Endothelial cell of umbilical vein (primary cell): Measurements from ENCODE around the gene CHRM2. TPM values are rescaled to one million over a fixed set of nuclear protein-coding genes. Genes with fewer than 3 reads are reported as not detected.

Experiments used
- BruUV-seq: library from RNA; stranded (reverse); fragments of 400-500 nt; replicated peaks from 2 replicates; lab custom pipeline; 2021; lab: Mats Ljungman, UMichigan
- CTCF ChIA-PET: fragments of 300-600, 350-600 bp; sonication (Branson Sonifier 250); formaldehyde crosslinking; loops from one replicate; lab custom pipeline; 2021; ENCODE audit warnings: antibody characterized with exemption, inconsistent platforms; lab: Charles Lee
- POLR2A ChIA-PET: fragments of 300-600, 350-600 bp; sonication (Branson Sonifier 250); formaldehyde crosslinking; loops from one replicate; lab custom pipeline; 2021; ENCODE audit warnings: antibody characterized with exemption, inconsistent platforms; lab: Charles Lee
- DNase-seq: peaks from one replicate; pipeline ENCODE4 v3.0.0-alpha.2; 2011; ENCODE audit warnings: low read depth, low spot score
- FAIRE-seq: peaks from 2 replicates; lab custom pipeline; 2011; peaks lifted over from hg19 to GRCh38; lab: Jason Lieb, UNC
- H2AFZ ChIP-seq: 2 replicates; pipeline ENCODE4 v1.6.0; 2012; ENCODE audit warnings: low read depth, low read length, control low read depth, inconsistent platforms
- H3K27ac ChIP-seq: 2 replicates; pipeline ENCODE4 v1.5.1; 2011; ENCODE audit warnings: low read depth, mild to moderate bottlenecking, control low read depth, low read length, moderate library complexity; ENCODE audit not compliant: insufficient read depth
- H3K27me3 ChIP-seq, 2 experiments: 2 replicates each; pipeline versions ENCODE4 v1.6.0 to v1.6.1; 2011; ENCODE audit warnings: low read length in 2 of 2, mixed read lengths in 1 of 2; ENCODE audit not compliant: control insufficient read depth in 2 of 2, insufficient read depth in 2 of 2
- H3K36me3 ChIP-seq, 2 experiments: 2 replicates in 1 of 2; 3 replicates in 1 of 2; pipeline ENCODE4 v1.5.1; 2011; ENCODE audit warnings: low read length in 2 of 2, mild to moderate bottlenecking in 1 of 2, moderate library complexity in 1 of 2; ENCODE audit not compliant: control insufficient read depth in 2 of 2, insufficient read depth in 2 of 2; ENCODE audit errors: extremely low read depth in 1 of 2
- H3K4me1 ChIP-seq: 3 replicates; pipeline ENCODE4 v1.5.1; 2011; ENCODE audit warnings: mild to moderate bottlenecking, low read length; ENCODE audit not compliant: control insufficient read depth, insufficient read depth; ENCODE audit errors: extremely low read depth
- H3K4me2 ChIP-seq: 2 replicates; pipeline ENCODE4 v1.6.1; 2011; ENCODE audit warnings: low read length, control low read depth, mixed read lengths; ENCODE audit not compliant: insufficient read depth
- H3K4me3 ChIP-seq, 3 experiments: fragments of 200-600 bp in 1 of 3; sonication (generic), shearing (Covaris generic) in 1 of 3; replicated peaks in 1 of 3; 2 replicates each; pipeline ENCODE4 v1.5.1; 2011 to 2016; ENCODE audit warnings: control low read depth in 3 of 3, low read length in 3 of 3, mild to moderate bottlenecking in 2 of 3, inconsistent platforms in 1 of 3, low read depth in 1 of 3, moderate library complexity in 1 of 3; ENCODE audit not compliant: insufficient read depth in 1 of 3
- H3K79me2 ChIP-seq: 2 replicates; pipeline ENCODE4 v1.6.0; 2012; ENCODE audit warnings: low read length, inconsistent platforms; ENCODE audit not compliant: control insufficient read depth, insufficient read depth
- H3K9ac ChIP-seq: replicated peaks from 2 replicates; pipeline ENCODE3; 2011; ENCODE audit warnings: low read length, control low read depth; ENCODE audit not compliant: insufficient read depth; ENCODE audit errors: extremely low read depth
- H3K9me1 ChIP-seq: replicated peaks from 3 replicates; pipeline ENCODE4 v1.6.0; 2011; ENCODE audit warnings: mild to moderate bottlenecking, low read length; ENCODE audit not compliant: control insufficient read depth, insufficient read depth; ENCODE audit errors: extremely low read depth
- H3K9me3 ChIP-seq: replicated peaks from 2 replicates; pipeline ENCODE4 v1.5.1; 2012; ENCODE audit warnings: low read length, inconsistent platforms; ENCODE audit not compliant: control insufficient read depth, insufficient read depth
- H4K20me1 ChIP-seq: replicated peaks from 2 replicates; pipeline ENCODE3; 2011; ENCODE audit warnings: mild to moderate bottlenecking, low read length; ENCODE audit not compliant: control insufficient read depth, insufficient read depth; ENCODE audit errors: extremely low read depth
- CTCF ChIP-seq, 2 donors: IDR thresholded peaks; 1 replicate in 1 of 2; 2 replicates in 1 of 2; pipeline ENCODE4 v1.5.1; 2011; ENCODE audit warnings: low read length in 2 of 2, mild to moderate bottlenecking in 2 of 2, moderate library complexity in 2 of 2, control low read depth in 1 of 2, inconsistent platforms in 1 of 2, low read depth in 1 of 2; ENCODE audit not compliant: insufficient read depth in 1 of 2; ENCODE audit errors: extremely low read depth in 1 of 2
- EZH2 ChIP-seq: IDR thresholded peaks from 2 replicates; pipeline ENCODE4 v1.6.1; 2012; ENCODE audit warnings: borderline replicate concordance, low read depth, mild to moderate bottlenecking, moderate library complexity, low read length, inconsistent platforms; ENCODE audit not compliant: severe bottlenecking
- FOS ChIP-seq: IDR thresholded peaks from 2 replicates; pipeline ENCODE4 v1.6.1; 2011; ENCODE audit warnings: mild to moderate bottlenecking, low read length, moderate library complexity, borderline replicate concordance; ENCODE audit not compliant: insufficient read depth
- GATA2 ChIP-seq: IDR thresholded peaks from 2 replicates; pipeline ENCODE4 v1.7.0; 2011; ENCODE audit warnings: low read depth, mild to moderate bottlenecking, moderate library complexity, mixed read lengths, low read length; ENCODE audit not compliant: insufficient read length, insufficient read depth
- JUN ChIP-seq: IDR thresholded peaks from 2 replicates; pipeline ENCODE4 v1.6.1; 2011; ENCODE audit warnings: borderline replicate concordance, low read depth; ENCODE audit not compliant: insufficient read length, insufficient read depth
- MAX ChIP-seq: IDR thresholded peaks from 2 replicates; pipeline ENCODE4 v1.6.1; 2011; ENCODE audit not compliant: insufficient read depth, insufficient read length
- MYC ChIP-seq: IDR thresholded peaks from one replicate; pipeline ENCODE4 v1.6.1; 2011; ENCODE audit warnings: mild to moderate bottlenecking, low read depth, low read length
- POLR2A ChIP-seq: IDR thresholded peaks from 2 replicates; pipeline ENCODE4 v1.6.1; 2012; ENCODE audit warnings: low read depth, mild to moderate bottlenecking, control low read depth, low read length
- POLR2AphosphoS5 ChIP-seq: IDR thresholded peaks from 2 replicates; pipeline ENCODE4 v1.6.1; 2012; ENCODE audit warnings: low read depth, mild to moderate bottlenecking, control low read depth, low read length, moderate library complexity; ENCODE audit not compliant: insufficient read depth
- dilution Hi-C: fragments of 300-500 bp; cut with MboI; formaldehyde crosslinking; loops from one replicate; pipeline ENCODE4 v1.15.0; 2019; ENCODE audit warnings: low sequenced_read_pairs; ENCODE audit not compliant: extremely low pct_ligation_motif_present
- intact Hi-C: fragments of 100-400 bp; cut with micrococcal nuclease; formaldehyde crosslinking; loops from one replicate; pipeline ENCODE4 v1.10.0; 2022
- polyA plus RNA-seq, 4 experiments: library from polyadenylated mRNA; depleted of rRNA in 3 of 4; stranded (reverse) in 3 of 4; unstranded in 1 of 4; fragments of >200 nt; gene quantifications; 2 replicates each; pipeline versions ENCODE4 v1.2.1 to v1.2.3, GENCODE V29; 2011 to 2012; ENCODE audit warnings: missing spikeins in 1 of 4
- total RNA-seq: library from RNA; stranded (reverse); gene quantifications from 2 replicates; pipeline ENCODE4 v1.2.3, GENCODE V29; 2021

The CHRM2 gene
- total and polyA plus RNA-seq, 2 donors (not counting 3 experiments of a cell fraction or from before 2014, with no cell fraction given), result not detected

- no peak overlapping the region for H2AFZ ChIP-seq
- ChIA-PET CTCF (interaction anchor here (1.1 to 1.3 kb wide), 3 partner anchors 10 to 66 kb away, joined by 3 to 4 read pairs (median 3); no protein-coding TSS in a partner anchor), POLR2A (no interaction called here)
- FAIRE-seq (no peak), DNase-seq (no peak)
- H3K27ac ChIP-seq, result no peak overlapping the region
- no peaks in the 10 kb centered on the region for H3K36me3 ChIP-seq
- H3K4me2 ChIP-seq, result no peak overlapping the region
- no peak for TF ChIP-seq POLR2A
- TF ChIP-seq MYC, result no peak
- no peak for TF ChIP-seq FOS
- TF ChIP-seq CTCF (IDR thresholded peaks at IDR 0.05; ENCODE audit: extremely low read depth in 1 of 2, insufficient read depth in 1 of 2, low read depth in 1 of 2, low read length in 2 of 2), result no peak
- no peak for TF ChIP-seq GATA2
- TF ChIP-seq MAX, result no peak
- no peak for TF ChIP-seq JUN
- no peak for TF ChIP-seq POLR2AphosphoS5
- TF ChIP-seq EZH2, result no peak
- H3K9me3 ChIP-seq, result no peaks in the 10 kb centered on the region
- no peaks in the 10 kb centered on the region for H3K27me3 ChIP-seq
- no peaks in the 10 kb centered on the region for H3K79me2 ChIP-seq
- no peak overlapping the region for H3K9ac ChIP-seq
- dilution Hi-C loops, result no loop called here
- no peaks in the 10 kb centered on the region for H3K4me1 ChIP-seq
- BruUV-seq, result no TSS peak
- no peak overlapping the region for H3K4me3 ChIP-seq
- no peaks in the 10 kb centered on the region for H3K9me1 ChIP-seq
- no peaks in the 10 kb centered on the region for H4K20me1 ChIP-seq
- intact Hi-C loops, result no loop called here
These were observed 72.5 kb downstream of the CHRM2 start for GRCh38 chr7:136940917-136941316.
